Mucosa of descending colon (tissue), 3 donors: ENCODE measurements around the gene UQCRHL. TPM values are rescaled to one million over a fixed set of nuclear protein-coding genes. Genes with fewer than 3 reads are reported as not detected.
A peak's percentile ranks its signal among the peaks of the same experiment; 100 is the strongest.

Experiments
- ATAC-seq: fragments of 200-7000 bp; cut with Tn5 transposase; one replicate; pipeline ENCODE4 v1.9.1; 2020; ENCODE audit warnings: mild to moderate bottlenecking, moderate library complexity
- DNase-seq, 3 donors: peaks; one replicate each; pipeline ENCODE4 v3.0.0-alpha.2; 2020
- H3K36me3 ChIP-seq: fragments of 200-600 bp; one replicate; pipeline ENCODE4 v1.8.0; 2021; ENCODE audit warnings: low read depth, mild to moderate bottlenecking
- H3K4me1 ChIP-seq: fragments of 200-600 bp; one replicate; pipeline ENCODE4 v1.8.0; 2021; ENCODE audit warnings: low read depth, mild to moderate bottlenecking
- H3K4me3 ChIP-seq: fragments of 200-600 bp; one replicate; pipeline ENCODE4 v1.8.0; 2021; ENCODE audit warnings: mild to moderate bottlenecking
- H3K9me3 ChIP-seq: fragments of 200-600 bp; one replicate; pipeline ENCODE4 v1.8.0; 2021; ENCODE audit warnings: mild to moderate bottlenecking
- intact Hi-C, 2 donors: fragments of 100-400 bp; cut with DNase I in 1 of 2; cut with micrococcal nuclease in 1 of 2; formaldehyde crosslinking; loops; one replicate each; pipeline versions ENCODE4 v1.11.0 to v1.11.1; 2022; cut with DNase I, micrococcal nuclease
- total RNA-seq, 3 donors: library from RNA; stranded (reverse); fragmentation: NEBNext Ultra II Directional in 2 of 3; extraction: Animal tissue kit (Norgen Biotek cat#: 25700) in 2 of 3; gene quantifications; one replicate each; pipeline versions ENCODE4 v1.2.1 to v1.2.4, GENCODE V29; 2021 to 2023
- TF ChIP-seq, protein P1 (sequence below): fragments of 200-600 bp; IDR thresholded peaks from one replicate; pipeline ENCODE4 v1.8.0; 2022; ENCODE audit warnings: antibody characterized with exemption, mild to moderate bottlenecking
- donor health status: DM: no; HTN: no; CAD: no; lungs with moderate emphysema.
- donor health status: DM: no; HTN: no; CAD: no.
- donor health status: DM: no; HTN: yes; CAD: no.

The UQCRHL gene
- total RNA-seq, 3 donors from 2014 or later, result 1.7 to 2.4 (median 2.1) TPM

DNA sequence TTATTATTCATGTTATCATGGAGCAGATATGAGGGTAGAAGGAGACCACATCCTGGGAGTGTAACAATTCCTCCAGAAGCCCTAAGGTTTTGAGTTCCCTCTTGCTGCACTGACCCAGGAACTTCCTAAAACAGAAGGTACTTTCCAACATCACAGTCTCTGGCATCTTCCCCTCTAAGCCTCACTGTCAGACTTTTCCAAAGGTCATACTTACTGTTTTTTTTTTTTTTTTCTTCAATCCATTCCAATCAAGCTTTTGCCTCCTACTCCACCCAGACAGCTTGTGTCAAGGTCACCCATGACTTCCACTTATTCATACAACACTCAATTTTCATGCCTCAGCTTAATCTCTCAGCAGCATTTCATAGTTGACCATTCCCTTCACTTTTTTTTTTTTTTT lies 18.4 kb upstream of the UQCRHL start:
- H3K4me3 ChIP-seq, result no peak overlapping the region
- peak; percentile 13 for ATAC-seq
- intact Hi-C loops, result no loop called here

DNA sequence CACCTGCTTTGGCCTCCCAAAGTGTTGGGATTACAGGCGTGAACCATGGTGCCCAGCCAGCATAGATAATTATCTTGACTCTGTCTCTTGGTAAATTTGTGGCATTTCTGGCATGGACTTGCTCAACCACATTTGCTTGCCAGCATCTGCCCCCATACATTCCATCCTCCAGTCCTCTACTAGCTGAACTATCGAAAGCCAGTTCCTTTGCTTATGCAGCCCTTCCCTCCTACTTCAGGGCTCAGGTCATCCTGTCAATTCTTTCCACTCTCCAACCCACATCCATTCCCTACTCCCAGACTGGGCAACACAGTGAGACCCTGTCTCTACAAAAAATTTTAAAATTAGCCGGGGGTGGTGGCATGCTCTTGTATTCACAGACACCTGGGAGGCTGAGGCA lies 13.0 kb upstream of the UQCRHL start:
- no peaks in the 10 kb centered on the region for H3K36me3 ChIP-seq
- ATAC-seq (no peak), DNase-seq (no peak)
- intact Hi-C loops, result no loop called here
- no peak overlapping the region for H3K4me3 ChIP-seq
- TF ChIP-seq, protein P1, sequence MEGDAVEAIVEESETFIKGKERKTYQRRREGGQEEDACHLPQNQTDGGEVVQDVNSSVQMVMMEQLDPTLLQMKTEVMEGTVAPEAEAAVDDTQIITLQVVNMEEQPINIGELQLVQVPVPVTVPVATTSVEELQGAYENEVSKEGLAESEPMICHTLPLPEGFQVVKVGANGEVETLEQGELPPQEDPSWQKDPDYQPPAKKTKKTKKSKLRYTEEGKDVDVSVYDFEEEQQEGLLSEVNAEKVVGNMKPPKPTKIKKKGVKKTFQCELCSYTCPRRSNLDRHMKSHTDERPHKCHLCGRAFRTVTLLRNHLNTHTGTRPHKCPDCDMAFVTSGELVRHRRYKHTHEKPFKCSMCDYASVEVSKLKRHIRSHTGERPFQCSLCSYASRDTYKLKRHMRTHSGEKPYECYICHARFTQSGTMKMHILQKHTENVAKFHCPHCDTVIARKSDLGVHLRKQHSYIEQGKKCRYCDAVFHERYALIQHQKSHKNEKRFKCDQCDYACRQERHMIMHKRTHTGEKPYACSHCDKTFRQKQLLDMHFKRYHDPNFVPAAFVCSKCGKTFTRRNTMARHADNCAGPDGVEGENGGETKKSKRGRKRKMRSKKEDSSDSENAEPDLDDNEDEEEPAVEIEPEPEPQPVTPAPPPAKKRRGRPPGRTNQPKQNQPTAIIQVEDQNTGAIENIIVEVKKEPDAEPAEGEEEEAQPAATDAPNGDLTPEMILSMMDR, result no peak
- H3K4me1 ChIP-seq, result no peaks in the 10 kb centered on the region
- no peaks in the 10 kb centered on the region for H3K9me3 ChIP-seq

More for the DNA sequence above, 18.4 kb upstream of the UQCRHL start:
- H3K36me3 ChIP-seq, result no peaks in the 10 kb centered on the region
- no peaks in the 10 kb centered on the region for H3K4me1 ChIP-seq
- DNase-seq, result no peak
- TF ChIP-seq, protein P1, result no peak
- no peaks in the 10 kb centered on the region for H3K9me3 ChIP-seq

DNA sequence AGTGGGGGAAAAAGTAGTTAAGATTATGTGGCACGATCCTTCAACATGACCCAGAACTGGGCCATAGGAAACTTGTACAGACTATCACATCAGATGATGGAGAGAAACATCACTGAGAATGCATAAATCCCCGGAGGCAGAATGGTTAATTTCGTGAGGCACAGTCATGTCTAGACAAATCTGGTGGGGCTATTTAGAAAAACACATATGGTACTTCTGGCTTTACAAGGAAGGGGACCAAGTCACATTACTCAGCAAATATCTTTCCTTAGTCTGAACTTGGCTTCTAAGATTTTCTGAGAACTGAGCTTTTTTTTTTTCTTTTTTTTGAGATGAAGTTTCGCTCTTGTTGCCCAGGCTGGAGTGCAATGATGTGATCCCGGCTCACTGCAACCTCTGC lies 9.2 kb upstream of the UQCRHL start:
- intact Hi-C loops, result no loop called here
- Histone ChIP-seq H3K4me3 (no peak overlapping the region), H3K4me1 (peaks cover 5% of the 10 kb centered on the region), H3K36me3 (no peaks in the 10 kb centered on the region), H3K9me3 (no peaks in the 10 kb centered on the region)
- ATAC-seq (no peak), DNase-seq (no peak)
- TF ChIP-seq, protein P1, result no peak

DNA sequence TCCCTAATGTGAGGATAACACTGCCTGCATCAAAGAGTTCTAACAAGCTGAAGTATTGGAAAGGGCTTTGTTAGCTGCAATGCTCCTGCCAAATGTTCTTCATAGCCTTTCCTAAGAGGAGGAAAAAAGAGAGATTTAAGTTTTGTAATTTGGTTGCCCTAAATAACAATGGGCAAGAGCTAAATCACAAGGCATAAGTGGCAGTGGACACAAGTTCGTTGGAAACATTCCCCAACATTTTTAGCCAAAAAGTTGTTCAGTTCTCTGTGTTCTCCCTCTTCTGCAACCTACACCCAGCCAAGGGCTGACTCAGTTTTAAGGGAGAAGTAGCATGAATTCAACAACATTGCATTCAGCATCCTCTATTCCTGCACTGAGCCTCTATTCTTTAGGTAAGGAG lies 2.6 kb upstream of the UQCRHL start:
- peaks cover 6% of the 10 kb centered on the region for H3K4me1 ChIP-seq
- intact Hi-C loops, result no loop called here
- no peak for DNase-seq
- ATAC-seq, result no peak
- TF ChIP-seq, protein P1, result no peak
- H3K4me3 ChIP-seq, result no peak overlapping the region
- no peaks in the 10 kb centered on the region for H3K9me3 ChIP-seq
- no peaks in the 10 kb centered on the region for H3K36me3 ChIP-seq

DNA sequence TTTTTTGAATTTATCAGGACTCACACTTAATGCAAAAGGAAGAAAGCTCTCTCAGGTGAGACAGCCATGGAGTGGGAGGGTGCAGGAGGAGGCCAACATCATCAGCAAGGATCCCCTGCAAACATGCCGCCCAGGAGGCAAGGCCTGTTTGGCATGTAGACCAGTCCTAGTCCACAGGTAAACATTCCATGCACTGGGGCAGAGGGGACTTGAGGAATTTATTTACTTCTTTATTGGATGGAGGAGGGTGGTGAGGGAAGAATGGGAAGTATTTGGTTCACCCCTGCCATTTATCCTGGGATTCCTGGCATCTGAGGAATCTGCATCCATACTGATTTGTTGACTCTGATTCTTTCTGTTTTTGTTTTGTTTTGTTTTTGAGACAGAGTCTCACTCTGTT lies 1.5 kb upstream of the UQCRHL start:
- H3K4me1 ChIP-seq, result peaks cover 6% of the 10 kb centered on the region
- TF ChIP-seq, protein P1, result no peak
- intact Hi-C loops, result loop anchor here in 1 of 2 donors (10.0 kb wide), 1 partner anchor 186 kb away; no protein-coding TSS in a partner anchor
- no peaks in the 10 kb centered on the region for H3K9me3 ChIP-seq
- ATAC-seq, result no peak
- H3K36me3 ChIP-seq, result no peaks in the 10 kb centered on the region
- H3K4me3 ChIP-seq, result no peak overlapping the region
- no peak for DNase-seq

DNA sequence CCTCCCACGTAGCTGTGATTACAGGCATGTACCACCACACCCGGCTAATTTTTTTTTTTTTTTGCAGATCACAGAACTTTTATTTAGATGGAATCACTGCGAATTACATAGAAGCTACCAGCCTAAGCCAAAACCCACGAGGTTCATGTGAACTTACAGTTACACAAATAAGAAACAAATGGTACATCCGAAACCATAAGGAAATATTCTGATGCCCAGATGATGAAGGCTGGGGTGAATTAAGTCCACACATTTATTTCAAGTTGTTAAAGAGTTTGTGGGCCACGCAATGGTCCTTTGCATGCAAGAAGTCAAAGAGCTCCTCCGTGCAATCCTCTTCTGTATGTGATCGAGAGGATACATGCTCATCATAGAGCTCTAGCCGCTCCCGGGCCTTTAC lies 328 bp downstream of the UQCRHL start:
- no peak overlapping the region for H3K4me3 ChIP-seq
- TF ChIP-seq, protein P1, result no peak
- ATAC-seq (no peak), DNase-seq (no peak)
- H3K4me1 ChIP-seq, result peaks cover 6% of the 10 kb centered on the region
- H3K36me3 ChIP-seq, result no peaks in the 10 kb centered on the region
- intact Hi-C loops, result loop anchor here in 1 of 2 donors (10.0 kb wide), 1 partner anchor 188 kb away; no protein-coding TSS in a partner anchor
- no peaks in the 10 kb centered on the region for H3K9me3 ChIP-seq
